ENCODE data around the gene LSP1. TPM values are rescaled to one million over a fixed set of nuclear protein-coding genes. Genes with fewer than 3 reads are reported as not detected.
A peak's percentile ranks its signal among the peaks of the same experiment; 100 is the strongest.

Gene LSP1
- total and polyA plus RNA-seq, 4 donors = 5.0 to 7.7 (median 5.7) TPM

DNA sequence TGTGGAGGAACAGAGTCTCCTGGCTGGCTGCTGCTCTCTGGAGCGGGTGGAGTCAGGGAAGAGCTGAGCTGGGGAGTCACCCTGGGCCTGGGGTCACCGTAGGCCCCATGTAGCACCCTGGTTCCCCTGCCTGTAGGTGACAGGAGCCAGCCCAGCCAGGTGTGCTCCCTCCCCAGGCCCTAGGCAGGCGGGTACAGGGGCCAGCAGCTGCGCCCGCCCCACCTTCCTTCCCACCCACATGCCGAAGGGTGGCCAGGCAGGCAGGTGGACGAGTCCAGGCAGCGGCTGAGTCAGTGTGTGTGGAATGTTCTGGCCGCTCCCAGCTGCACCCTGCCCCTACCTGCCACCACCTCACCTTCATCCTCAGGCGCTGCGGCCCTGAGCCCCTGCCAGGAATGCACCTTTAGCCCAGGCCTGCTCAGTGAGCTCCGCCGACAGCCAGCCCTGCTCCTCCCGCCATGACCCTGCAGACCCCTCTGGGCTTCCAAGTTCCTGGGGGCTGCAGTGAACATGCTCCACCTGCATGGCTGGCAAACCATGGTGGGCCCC, 18.7 kb upstream of the LSP1 start:
- Histone ChIP-seq H3K4me3 (ENCODE audit: low read depth in 1 of 3, low read length in 3 of 3) (no peak overlapping the region), H3K36me3 (ENCODE audit: control insufficient read depth in 4 of 4, insufficient read depth in 3 of 4, low read depth in 1 of 4, low read length in 3 of 4) (no peaks in the 10 kb centered on the region), H3K9me3 (ENCODE audit: control insufficient read depth in 4 of 4, low read length in 3 of 4) (no peaks in the 10 kb centered on the region), H3K27ac (ENCODE audit: low read depth in 1 of 2, low read length in 2 of 2) (no peak overlapping the region), H3K27me3 (ENCODE audit: control insufficient read depth in 4 of 4, insufficient read depth in 4 of 4, low read length in 3 of 4) (no peaks in the 10 kb centered on the region), H3K9ac (ENCODE audit: low read depth in 1 of 2, low read length in 2 of 2) (no peak overlapping the region), H3K4me1 (ENCODE audit: control insufficient read depth in 4 of 4, insufficient read depth in 4 of 4, low read length in 3 of 4) (peaks cover 5 to 23% (median 15%) of the 10 kb centered on the region in 4 donors)
- whole genome bisulfite sequencing = 78% methylated on average over 14 of the region's 14 CpGs
- no peak for DNase-seq (ENCODE audit: low spot score)
- TF ChIP-seq FOXA2 (IDR thresholded peaks at IDR 0.05) (no peak), SP1 (IDR thresholded peaks at IDR 0.05) (peak; percentile 25)

DNA sequence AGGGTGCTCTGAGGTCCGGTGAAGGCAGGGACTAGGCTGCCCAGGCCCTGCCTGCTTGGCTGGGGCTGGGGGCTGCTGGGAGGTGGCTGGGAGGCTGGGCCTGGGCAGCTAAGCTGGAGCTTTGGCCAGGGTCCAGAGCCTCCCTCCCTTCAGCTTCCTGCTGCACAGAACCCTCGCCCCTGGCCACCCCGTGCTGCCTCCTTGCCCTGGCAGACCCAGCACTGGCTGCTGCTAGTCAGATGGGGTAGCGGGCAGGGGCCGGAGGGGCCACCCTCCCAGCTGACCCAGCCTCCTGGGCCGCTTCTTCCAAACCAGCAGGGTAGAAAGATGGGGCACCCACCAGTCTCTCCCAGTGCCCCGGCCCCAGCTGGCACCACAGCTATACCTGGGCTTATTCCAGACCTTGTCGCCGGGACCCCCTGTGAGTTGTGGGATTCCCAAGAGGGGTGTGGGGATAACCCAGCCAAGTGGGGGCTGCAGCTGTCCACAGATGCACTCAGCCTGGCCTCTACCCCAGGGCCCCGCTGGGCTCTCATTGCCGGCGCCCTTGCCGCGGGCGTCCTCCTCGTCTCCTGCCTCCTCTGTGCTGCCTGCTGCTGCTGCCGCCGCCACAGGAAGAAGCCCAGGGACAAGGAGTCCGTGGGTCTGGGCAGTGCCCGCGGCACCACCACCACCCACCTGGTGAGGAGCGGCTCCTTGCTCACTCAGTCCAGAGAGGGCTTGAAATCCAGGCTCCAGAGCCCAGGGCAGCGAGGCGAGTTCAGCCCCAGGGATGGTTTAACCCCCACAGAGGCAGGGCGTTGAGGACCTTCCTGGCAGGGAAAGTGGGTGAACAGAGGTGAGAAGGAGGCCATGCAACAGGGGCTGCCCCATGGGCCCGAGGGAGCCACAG, 17.9 kb upstream of the LSP1 start, which contains the start of gene SYT8:
Gene SYT8 (plus strand): TSS at position 212 of the 892 bp plus-strand sequence. CDS start 116 bp downstream, at position 328.
- TF ChIP-seq YY1 (IDR thresholded peaks at IDR 0.05) = no peak
- no peak for TF ChIP-seq TAF1 (conservative IDR thresholded peaks at IDR 0.05)
- no peak for TF ChIP-seq GABPA (IDR thresholded peaks at IDR 0.05 in 1 of 2, conservative IDR thresholded peaks at IDR 0.05 in 1 of 2)
- TF ChIP-seq RAD21 (IDR thresholded peaks at IDR 0.05) = no peak
- no peak for TF ChIP-seq SP1 (IDR thresholded peaks at IDR 0.05)
- no peak for TF ChIP-seq JUND (IDR thresholded peaks at IDR 0.05)
- TF ChIP-seq, protein P1, sequence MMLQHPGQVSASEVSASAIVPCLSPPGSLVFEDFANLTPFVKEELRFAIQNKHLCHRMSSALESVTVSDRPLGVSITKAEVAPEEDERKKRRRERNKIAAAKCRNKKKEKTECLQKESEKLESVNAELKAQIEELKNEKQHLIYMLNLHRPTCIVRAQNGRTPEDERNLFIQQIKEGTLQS (IDR thresholded peaks at IDR 0.05) = no peak
- TF ChIP-seq NR2F2 (IDR thresholded peaks at IDR 0.05) = no peak
- no peak for TF ChIP-seq EGR1 (IDR thresholded peaks at IDR 0.05; ENCODE audit: low read depth in 2 of 2)
- TF ChIP-seq, protein P2, sequence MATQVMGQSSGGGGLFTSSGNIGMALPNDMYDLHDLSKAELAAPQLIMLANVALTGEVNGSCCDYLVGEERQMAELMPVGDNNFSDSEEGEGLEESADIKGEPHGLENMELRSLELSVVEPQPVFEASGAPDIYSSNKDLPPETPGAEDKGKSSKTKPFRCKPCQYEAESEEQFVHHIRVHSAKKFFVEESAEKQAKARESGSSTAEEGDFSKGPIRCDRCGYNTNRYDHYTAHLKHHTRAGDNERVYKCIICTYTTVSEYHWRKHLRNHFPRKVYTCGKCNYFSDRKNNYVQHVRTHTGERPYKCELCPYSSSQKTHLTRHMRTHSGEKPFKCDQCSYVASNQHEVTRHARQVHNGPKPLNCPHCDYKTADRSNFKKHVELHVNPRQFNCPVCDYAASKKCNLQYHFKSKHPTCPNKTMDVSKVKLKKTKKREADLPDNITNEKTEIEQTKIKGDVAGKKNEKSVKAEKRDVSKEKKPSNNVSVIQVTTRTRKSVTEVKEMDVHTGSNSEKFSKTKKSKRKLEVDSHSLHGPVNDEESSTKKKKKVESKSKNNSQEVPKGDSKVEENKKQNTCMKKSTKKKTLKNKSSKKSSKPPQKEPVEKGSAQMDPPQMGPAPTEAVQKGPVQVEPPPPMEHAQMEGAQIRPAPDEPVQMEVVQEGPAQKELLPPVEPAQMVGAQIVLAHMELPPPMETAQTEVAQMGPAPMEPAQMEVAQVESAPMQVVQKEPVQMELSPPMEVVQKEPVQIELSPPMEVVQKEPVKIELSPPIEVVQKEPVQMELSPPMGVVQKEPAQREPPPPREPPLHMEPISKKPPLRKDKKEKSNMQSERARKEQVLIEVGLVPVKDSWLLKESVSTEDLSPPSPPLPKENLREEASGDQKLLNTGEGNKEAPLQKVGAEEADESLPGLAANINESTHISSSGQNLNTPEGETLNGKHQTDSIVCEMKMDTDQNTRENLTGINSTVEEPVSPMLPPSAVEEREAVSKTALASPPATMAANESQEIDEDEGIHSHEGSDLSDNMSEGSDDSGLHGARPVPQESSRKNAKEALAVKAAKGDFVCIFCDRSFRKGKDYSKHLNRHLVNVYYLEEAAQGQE (IDR thresholded peaks at IDR 0.05) = no peak
- TF ChIP-seq RXRA (IDR thresholded peaks at IDR 0.05) = no peak
- WGBS = 87% methylated on average over 26 of the region's 26 CpGs
- H3K36me3 ChIP-seq (ENCODE audit: control insufficient read depth in 4 of 4, insufficient read depth in 3 of 4, low read depth in 1 of 4, low read length in 3 of 4) = no peaks in the 10 kb centered on the region
- no peak within 1 kb of the TSS for H3K9ac ChIP-seq (ENCODE audit: low read depth in 1 of 2, low read length in 2 of 2)
- no peaks in the 10 kb centered on the region for H3K27me3 ChIP-seq (ENCODE audit: control insufficient read depth in 4 of 4, insufficient read depth in 4 of 4, low read length in 3 of 4)
- H3K9me3 ChIP-seq (ENCODE audit: control insufficient read depth in 4 of 4, low read length in 3 of 4) = no peaks in the 10 kb centered on the region
- no peak within 1 kb of the TSS for H3K4me3 ChIP-seq (ENCODE audit: low read depth in 1 of 3, low read length in 3 of 3)
- H3K4me1 ChIP-seq (ENCODE audit: control insufficient read depth in 4 of 4, insufficient read depth in 4 of 4, low read length in 3 of 4) = peaks cover 5 to 26% (median 15%) of the 10 kb centered on the region in 4 donors
- no peak for DNase-seq (ENCODE audit: low spot score)
- no peak within 1 kb of the TSS for H3K27ac ChIP-seq (ENCODE audit: low read depth in 1 of 2, low read length in 2 of 2)

DNA sequence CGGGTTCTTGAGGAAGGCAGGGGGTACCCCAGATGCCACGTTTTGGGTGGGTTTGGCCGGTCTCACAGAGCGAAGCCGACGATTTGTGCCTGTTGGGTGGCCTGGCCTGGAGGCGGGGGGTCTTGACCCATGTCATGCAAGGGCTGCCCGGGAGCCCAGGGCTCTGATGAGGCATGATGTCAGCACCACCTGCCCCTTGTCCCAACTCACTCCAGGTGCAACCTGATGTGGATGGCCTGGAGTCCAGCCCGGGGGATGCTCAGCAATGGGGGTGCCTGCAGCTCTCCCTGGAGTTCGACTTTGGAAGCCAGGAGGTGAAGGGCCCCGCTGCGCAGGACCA, 17.2 kb upstream of the LSP1 start:
- H3K36me3 ChIP-seq (ENCODE audit: control insufficient read depth in 4 of 4, insufficient read depth in 3 of 4, low read depth in 1 of 4, low read length in 3 of 4) = no peaks in the 10 kb centered on the region
- DNase-seq (ENCODE audit: low spot score) = no peak
- H3K27me3 ChIP-seq (ENCODE audit: control insufficient read depth in 4 of 4, insufficient read depth in 4 of 4, low read length in 3 of 4) = no peaks in the 10 kb centered on the region
- no peak overlapping the region for H3K4me3 ChIP-seq (ENCODE audit: low read depth in 1 of 3, low read length in 3 of 3)
- no peak overlapping the region for H3K27ac ChIP-seq (ENCODE audit: low read depth in 1 of 2, low read length in 2 of 2)
- 91% methylated on average over 12 of the region's 12 CpGs for WGBS
- H3K9ac ChIP-seq (ENCODE audit: low read depth in 1 of 2, low read length in 2 of 2) = no peak overlapping the region
- H3K9me3 ChIP-seq (ENCODE audit: control insufficient read depth in 4 of 4, low read length in 3 of 4) = no peaks in the 10 kb centered on the region
- H3K4me1 ChIP-seq (ENCODE audit: control insufficient read depth in 4 of 4, insufficient read depth in 4 of 4, low read length in 3 of 4) = peaks cover 7 to 20% (median 10%) of the 10 kb centered on the region in 4 donors
- no peak for TF ChIP-seq TAF1 (conservative IDR thresholded peaks at IDR 0.05)
- no peak for TF ChIP-seq NR2F2 (IDR thresholded peaks at IDR 0.05)
- TF ChIP-seq, protein P3, sequence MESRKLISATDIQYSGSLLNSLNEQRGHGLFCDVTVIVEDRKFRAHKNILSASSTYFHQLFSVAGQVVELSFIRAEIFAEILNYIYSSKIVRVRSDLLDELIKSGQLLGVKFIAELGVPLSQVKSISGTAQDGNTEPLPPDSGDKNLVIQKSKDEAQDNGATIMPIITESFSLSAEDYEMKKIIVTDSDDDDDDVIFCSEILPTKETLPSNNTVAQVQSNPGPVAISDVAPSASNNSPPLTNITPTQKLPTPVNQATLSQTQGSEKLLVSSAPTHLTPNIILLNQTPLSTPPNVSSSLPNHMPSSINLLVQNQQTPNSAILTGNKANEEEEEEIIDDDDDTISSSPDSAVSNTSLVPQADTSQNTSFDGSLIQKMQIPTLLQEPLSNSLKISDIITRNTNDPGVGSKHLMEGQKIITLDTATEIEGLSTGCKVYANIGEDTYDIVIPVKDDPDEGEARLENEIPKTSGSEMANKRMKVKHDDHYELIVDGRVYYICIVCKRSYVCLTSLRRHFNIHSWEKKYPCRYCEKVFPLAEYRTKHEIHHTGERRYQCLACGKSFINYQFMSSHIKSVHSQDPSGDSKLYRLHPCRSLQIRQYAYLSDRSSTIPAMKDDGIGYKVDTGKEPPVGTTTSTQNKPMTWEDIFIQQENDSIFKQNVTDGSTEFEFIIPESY (IDR thresholded peaks at IDR 0.05) = no peak
- TF ChIP-seq YY1 (IDR thresholded peaks at IDR 0.05) = no peak
- no peak for TF ChIP-seq SP1 (IDR thresholded peaks at IDR 0.05)
- no peak for TF ChIP-seq RAD21 (IDR thresholded peaks at IDR 0.05)
- TF ChIP-seq, protein P4, sequence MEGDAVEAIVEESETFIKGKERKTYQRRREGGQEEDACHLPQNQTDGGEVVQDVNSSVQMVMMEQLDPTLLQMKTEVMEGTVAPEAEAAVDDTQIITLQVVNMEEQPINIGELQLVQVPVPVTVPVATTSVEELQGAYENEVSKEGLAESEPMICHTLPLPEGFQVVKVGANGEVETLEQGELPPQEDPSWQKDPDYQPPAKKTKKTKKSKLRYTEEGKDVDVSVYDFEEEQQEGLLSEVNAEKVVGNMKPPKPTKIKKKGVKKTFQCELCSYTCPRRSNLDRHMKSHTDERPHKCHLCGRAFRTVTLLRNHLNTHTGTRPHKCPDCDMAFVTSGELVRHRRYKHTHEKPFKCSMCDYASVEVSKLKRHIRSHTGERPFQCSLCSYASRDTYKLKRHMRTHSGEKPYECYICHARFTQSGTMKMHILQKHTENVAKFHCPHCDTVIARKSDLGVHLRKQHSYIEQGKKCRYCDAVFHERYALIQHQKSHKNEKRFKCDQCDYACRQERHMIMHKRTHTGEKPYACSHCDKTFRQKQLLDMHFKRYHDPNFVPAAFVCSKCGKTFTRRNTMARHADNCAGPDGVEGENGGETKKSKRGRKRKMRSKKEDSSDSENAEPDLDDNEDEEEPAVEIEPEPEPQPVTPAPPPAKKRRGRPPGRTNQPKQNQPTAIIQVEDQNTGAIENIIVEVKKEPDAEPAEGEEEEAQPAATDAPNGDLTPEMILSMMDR (IDR thresholded peaks at IDR 0.05; ENCODE audit: low read depth, low read length, missing input control) = no peak
- TF ChIP-seq, protein P5, sequence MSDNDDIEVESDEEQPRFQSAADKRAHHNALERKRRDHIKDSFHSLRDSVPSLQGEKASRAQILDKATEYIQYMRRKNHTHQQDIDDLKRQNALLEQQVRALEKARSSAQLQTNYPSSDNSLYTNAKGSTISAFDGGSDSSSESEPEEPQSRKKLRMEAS (IDR thresholded peaks at IDR 0.05) = no peak
- TF ChIP-seq JUND (IDR thresholded peaks at IDR 0.05) = no peak

All from liver (tissue), 9 donors.